Measurements from ENCODE around the gene TMEM212. TPM values are rescaled to one million over a fixed set of nuclear protein-coding genes. Genes with fewer than 3 reads are reported as not detected.

TMEM212 gene
- total and polyA plus RNA-seq, 9 of the 15 experiments (the other 6 are each of a cell fraction or from before 2014, with no cell fraction given) = not detected

DNA sequence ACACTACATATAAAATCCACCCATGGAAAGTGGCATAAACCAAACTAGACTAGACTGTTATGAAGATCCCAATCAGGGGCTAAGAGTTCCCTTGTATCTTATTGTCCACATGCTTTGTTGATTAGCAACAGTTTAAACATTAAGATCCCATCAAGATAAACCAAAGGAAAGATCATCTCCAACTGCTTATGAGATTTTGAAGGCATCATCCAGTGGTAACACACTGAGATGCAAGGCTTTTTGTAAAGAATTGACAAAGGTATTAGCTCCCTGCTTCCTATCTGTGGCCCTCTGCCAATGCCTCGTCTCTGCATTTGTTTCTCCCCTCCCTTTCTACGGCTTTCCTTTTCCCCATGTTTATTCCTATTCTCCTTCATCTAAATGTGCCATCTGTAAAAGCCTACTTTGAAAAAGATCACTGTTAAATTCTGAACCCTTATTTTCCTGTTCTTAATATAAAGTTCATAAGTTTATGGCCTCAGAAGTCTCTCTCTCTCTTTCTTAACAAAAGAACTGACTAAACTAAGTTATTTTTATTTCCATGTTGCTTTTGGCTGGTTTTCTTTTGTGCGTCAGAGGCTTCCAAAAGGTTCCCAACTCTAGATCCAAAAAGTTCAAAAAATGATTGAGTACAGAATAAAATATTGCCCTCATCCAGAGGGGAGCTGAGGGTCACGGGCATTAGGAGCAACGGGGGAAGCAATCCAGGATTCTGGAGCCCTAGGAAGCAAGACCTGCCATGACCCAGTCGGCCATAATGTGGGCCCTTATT lies 38.3 kb upstream of the TMEM212 start (continued):
- TF ChIP-seq, protein P1, sequence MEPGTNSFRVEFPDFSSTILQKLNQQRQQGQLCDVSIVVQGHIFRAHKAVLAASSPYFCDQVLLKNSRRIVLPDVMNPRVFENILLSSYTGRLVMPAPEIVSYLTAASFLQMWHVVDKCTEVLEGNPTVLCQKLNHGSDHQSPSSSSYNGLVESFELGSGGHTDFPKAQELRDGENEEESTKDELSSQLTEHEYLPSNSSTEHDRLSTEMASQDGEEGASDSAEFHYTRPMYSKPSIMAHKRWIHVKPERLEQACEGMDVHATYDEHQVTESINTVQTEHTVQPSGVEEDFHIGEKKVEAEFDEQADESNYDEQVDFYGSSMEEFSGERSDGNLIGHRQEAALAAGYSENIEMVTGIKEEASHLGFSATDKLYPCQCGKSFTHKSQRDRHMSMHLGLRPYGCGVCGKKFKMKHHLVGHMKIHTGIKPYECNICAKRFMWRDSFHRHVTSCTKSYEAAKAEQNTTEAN (CRISPR knock-in tag; IDR thresholded peaks at IDR 0.05) = no peak
- TF ChIP-seq NELFE (IDR thresholded peaks at IDR 0.05; ENCODE audit: insufficient read depth, insufficient read length) = no peak
- TF ChIP-seq RFX1 (IDR thresholded peaks at IDR 0.05) = peak; percentile 35
- no peak for TF ChIP-seq ETV6 (IDR thresholded peaks at IDR 0.05; ENCODE audit: borderline replicate concordance in 1 of 2, low read depth in 2 of 2, low read length in 1 of 2)
- TF ChIP-seq ETV6 (CRISPR knock-in tag; IDR thresholded peaks at IDR 0.05; ENCODE audit: borderline replicate concordance) = no peak
- 0 out of 4 replicates have a peak, but pooled peaks of 1 of the 2 experiments have one; percentile 13 for TF ChIP-seq HDAC1 (IDR thresholded peaks at IDR 0.05)
- no peak for TF ChIP-seq MTA3 (IDR thresholded peaks at IDR 0.05; ENCODE audit: borderline replicate concordance)
- TF ChIP-seq, protein P2, sequence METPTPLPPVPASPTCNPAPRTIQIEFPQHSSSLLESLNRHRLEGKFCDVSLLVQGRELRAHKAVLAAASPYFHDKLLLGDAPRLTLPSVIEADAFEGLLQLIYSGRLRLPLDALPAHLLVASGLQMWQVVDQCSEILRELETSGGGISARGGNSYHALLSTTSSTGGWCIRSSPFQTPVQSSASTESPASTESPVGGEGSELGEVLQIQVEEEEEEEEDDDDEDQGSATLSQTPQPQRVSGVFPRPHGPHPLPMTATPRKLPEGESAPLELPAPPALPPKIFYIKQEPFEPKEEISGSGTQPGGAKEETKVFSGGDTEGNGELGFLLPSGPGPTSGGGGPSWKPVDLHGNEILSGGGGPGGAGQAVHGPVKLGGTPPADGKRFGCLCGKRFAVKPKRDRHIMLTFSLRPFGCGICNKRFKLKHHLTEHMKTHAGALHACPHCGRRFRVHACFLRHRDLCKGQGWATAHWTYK (CRISPR knock-in tag; IDR thresholded peaks at IDR 0.05) = no peak
- TF ChIP-seq KDM5B (IDR thresholded peaks at IDR 0.05; ENCODE audit: insufficient replicate concordance, low read depth, low read length) = no peak
- TF ChIP-seq ZC3H8 (IDR thresholded peaks at IDR 0.05) = no peak
- no peak for TF ChIP-seq BRD4 (IDR thresholded peaks at IDR 0.05)
- no peak for TF ChIP-seq KLF10 (CRISPR knock-in tag; IDR thresholded peaks at IDR 0.05)
- TF ChIP-seq CSDE1 (IDR thresholded peaks at IDR 0.05) = no peak
- no peak for TF ChIP-seq ZNF695 (CRISPR knock-in tag; IDR thresholded peaks at IDR 0.05)
- 0 out of 4 replicates have a peak, but pooled peaks of 1 of the 2 experiments have one; percentile 13 for TF ChIP-seq MAZ (CRISPR knock-in tag; conservative IDR thresholded peaks at IDR 0.05 in 1 of 2, IDR thresholded peaks at IDR 0.05 in 1 of 2)
- no peak for TF ChIP-seq XRCC3 (IDR thresholded peaks at IDR 0.05)
- TF ChIP-seq, protein P3, sequence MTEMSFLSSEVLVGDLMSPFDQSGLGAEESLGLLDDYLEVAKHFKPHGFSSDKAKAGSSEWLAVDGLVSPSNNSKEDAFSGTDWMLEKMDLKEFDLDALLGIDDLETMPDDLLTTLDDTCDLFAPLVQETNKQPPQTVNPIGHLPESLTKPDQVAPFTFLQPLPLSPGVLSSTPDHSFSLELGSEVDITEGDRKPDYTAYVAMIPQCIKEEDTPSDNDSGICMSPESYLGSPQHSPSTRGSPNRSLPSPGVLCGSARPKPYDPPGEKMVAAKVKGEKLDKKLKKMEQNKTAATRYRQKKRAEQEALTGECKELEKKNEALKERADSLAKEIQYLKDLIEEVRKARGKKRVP (CRISPR knock-in tag; IDR thresholded peaks at IDR 0.05) = no peak
- peak; percentile 72 for TF ChIP-seq DPF2 (IDR thresholded peaks at IDR 0.05)
- no peak for TF ChIP-seq FOS (IDR thresholded peaks at IDR 0.05; ENCODE audit: extremely low read depth, insufficient read length)
- TF ChIP-seq ZNF354B (CRISPR knock-in tag; IDR thresholded peaks at IDR 0.05) = no peak
- no peak for TF ChIP-seq ZZZ3 (IDR thresholded peaks at IDR 0.05)
- no peak for TF ChIP-seq PHTF2 (CRISPR knock-in tag; IDR thresholded peaks at IDR 0.05)
- TF ChIP-seq SMARCA4 (IDR thresholded peaks at IDR 0.05) = peak; percentile 38; the same call in 1 of the 2 replicates
- peak in 1 of 2 experiments; percentile 28; a peak in 1 of 4 replicates for TF ChIP-seq FOXA3 (CRISPR knock-in tag; conservative IDR thresholded peaks at IDR 0.05 in 1 of 2, IDR thresholded peaks at IDR 0.05 in 1 of 2)
- TF ChIP-seq ZNF586 (CRISPR knock-in tag; conservative IDR thresholded peaks at IDR 0.05) = no peak
- 0 out of 2 replicates have a peak, but pooled peaks have one; percentile 7 for TF ChIP-seq EP300 (IDR thresholded peaks at IDR 0.05; ENCODE audit: low read length)
- TF ChIP-seq MED1 (CRISPR knock-in tag; IDR thresholded peaks at IDR 0.05; ENCODE audit: borderline replicate concordance) = no peak
